Glomerular visceral epithelial cell (primary cell): ENCODE results near the gene SYNDIG1.

Experiments used
- DNase-seq: peaks from one replicate; pipeline ENCODE4 v3.0.0-alpha.2; 2016; ENCODE audit errors: extremely low spot score

The SYNDIG1 gene

GRCh38 chr20:24585796-24586522 lies 116.5 kb downstream of the SYNDIG1 start:
- DNase-seq = no peak

- DNase-seq = no peak
These were observed 117.1 kb downstream of the SYNDIG1 start for GRCh38 chr20:24586523-24586840.

- no peak for DNase-seq
These were observed 118.1 kb downstream of the SYNDIG1 start for GRCh38 chr20:24587384-24588046.

- DNase-seq = no peak
These were observed 118.7 kb downstream of the SYNDIG1 start for GRCh38 chr20:24588047-24588635.

GRCh38 chr20:24588725-24589340 lies 119.4 kb downstream of the SYNDIG1 start:
- no peak for DNase-seq

GRCh38 chr20:24589381-24589780 lies 120.0 kb downstream of the SYNDIG1 start:
- DNase-seq = no peak

- no peak for DNase-seq
These were observed 120.4 kb downstream of the SYNDIG1 start for GRCh38 chr20:24589815-24590177.

- no peak for DNase-seq
These were observed 121.0 kb downstream of the SYNDIG1 start for GRCh38 chr20:24590178-24590982.

- DNase-seq = no peak
These were observed 127.6 kb downstream of the SYNDIG1 start for GRCh38 chr20:24597051-24597450.

- no peak for DNase-seq
These were observed 128.9 kb downstream of the SYNDIG1 start for GRCh38 chr20:24598346-24598745.

- DNase-seq = no peak
These were observed 129.6 kb downstream of the SYNDIG1 start for GRCh38 chr20:24598996-24599395.

- DNase-seq = no peak
These were observed 130.6 kb downstream of the SYNDIG1 start for GRCh38 chr20:24600012-24600411.

- no peak for DNase-seq
These were observed 134.0 kb downstream of the SYNDIG1 start for GRCh38 chr20:24603454-24603853.

- DNase-seq = no peak
These were observed 135.7 kb downstream of the SYNDIG1 start for GRCh38 chr20:24604966-24605665.

GRCh38 chr20:24605937-24606455 lies 136.6 kb downstream of the SYNDIG1 start:
- DNase-seq = no peak

GRCh38 chr20:24607402-24607801 lies 138.0 kb downstream of the SYNDIG1 start:
- DNase-seq = no peak

GRCh38 chr20:24608926-24609667 lies 139.7 kb downstream of the SYNDIG1 start:
- DNase-seq = no peak

- DNase-seq = no peak
These were observed 140.3 kb downstream of the SYNDIG1 start for GRCh38 chr20:24609757-24610156.

- DNase-seq = no peak
These were observed 141.1 kb downstream of the SYNDIG1 start for GRCh38 chr20:24610341-24611115.
